Epithelial cell of esophagus (primary cell): ENCODE results near the gene SPDYE4.

ENCODE experiments used
- DNase-seq: peaks from one replicate; pipeline ENCODE4 v3.0.0; 2010; ENCODE audit warnings: low read depth
- H3K4me3 ChIP-seq: 2 replicates; pipeline ENCODE4 v1.5.1; 2011; ENCODE audit warnings: mild to moderate bottlenecking, low read length, control low read depth
- CTCF ChIP-seq: IDR thresholded peaks from 2 replicates; pipeline ENCODE4 v1.5.1; 2011; ENCODE audit warnings: low read depth, mild to moderate bottlenecking, low read length, control low read depth, inconsistent platforms; ENCODE audit not compliant: insufficient read depth; ENCODE audit errors: missing control alignments

Gene SPDYE4

GRCh38 chr17:8713315-8713714, 45.0 kb downstream of the SPDYE4 start:
- no peak for DNase-seq
- TF ChIP-seq CTCF = no peak

GRCh38 chr17:8712698-8713097, 45.6 kb downstream of the SPDYE4 start:
- no peak for TF ChIP-seq CTCF
- no peak overlapping the region for H3K4me3 ChIP-seq
- DNase-seq = no peak

More at GRCh38 chr17:8713315-8713714, 45.0 kb downstream of the SPDYE4 start:
- no peak overlapping the region for H3K4me3 ChIP-seq

GRCh38 chr17:8711291-8711690, 47.1 kb downstream of the SPDYE4 start:
- DNase-seq = no peak
- no peak for TF ChIP-seq CTCF
- H3K4me3 ChIP-seq = no peak overlapping the region

- DNase-seq = no peak
- H3K4me3 ChIP-seq = no peak overlapping the region
- TF ChIP-seq CTCF = no peak
These were observed 47.5 kb downstream of the SPDYE4 start for GRCh38 chr17:8710813-8711212.

- DNase-seq = no peak
- H3K4me3 ChIP-seq = no peak overlapping the region
- TF ChIP-seq CTCF = no peak
These were observed 49.3 kb downstream of the SPDYE4 start for GRCh38 chr17:8709006-8709405.

- TF ChIP-seq CTCF = no peak
- DNase-seq = no peak
- no peak overlapping the region for H3K4me3 ChIP-seq
These were observed 50.3 kb downstream of the SPDYE4 start for GRCh38 chr17:8708025-8708461.

- DNase-seq = no peak
- TF ChIP-seq CTCF = no peak
- no peak overlapping the region for H3K4me3 ChIP-seq
These were observed 50.9 kb downstream of the SPDYE4 start for GRCh38 chr17:8707332-8708024.
